Activated naive CD8-positive, alpha-beta T cell treated with anti-CD3 and anti-CD28 coated beads, Interleukin-2, amount 10 ng/mL, durations not matched to agents 7 days and 5 days (primary cell): Measurements from ENCODE around the gene TRIM71. TPM values are rescaled to one million over a fixed set of nuclear protein-coding genes. Genes with fewer than 3 reads are reported as not detected.

ENCODE experiments used
- ATAC-seq: fragments of 150-1000 bp; cut with Tn5 transposase; one replicate; pipeline ENCODE4 v1.10.0; 2021; ENCODE audit warnings: low read depth, moderate library complexity
- POLR2A ChIA-PET: fragments of 350-600 bp; sonication (Branson Sonifier 250); formaldehyde crosslinking; loops from one replicate; lab custom pipeline; 2021; ENCODE audit warnings: antibody characterized with exemption; lab: Charles Lee
- DNase-seq: peaks from one replicate; pipeline ENCODE4 v3.0.0; 2021
- H3K27ac Mint-ChIP-seq: one replicate; pipeline ENCODE4 v1.8.0; 2022; ENCODE audit warnings: mild to moderate bottlenecking, mixed read lengths
- H3K27me3 Mint-ChIP-seq: one replicate; pipeline ENCODE4 v1.8.0; 2022; ENCODE audit warnings: mild to moderate bottlenecking, moderate library complexity, mixed read lengths
- H3K36me3 Mint-ChIP-seq: one replicate; pipeline ENCODE4 v1.8.0; 2021; ENCODE audit warnings: mild to moderate bottlenecking, mixed read lengths
- H3K4me1 Mint-ChIP-seq: one replicate; pipeline ENCODE4 v1.8.0; 2021; ENCODE audit warnings: mixed read lengths
- H3K4me3 Mint-ChIP-seq: one replicate; pipeline ENCODE4 v1.8.0; 2022; ENCODE audit warnings: mild to moderate bottlenecking, moderate library complexity, mixed read lengths
- H3K9me3 Mint-ChIP-seq: one replicate; pipeline ENCODE4 v1.8.0; 2021; ENCODE audit warnings: mixed read lengths
- total RNA-seq, 2 experiments: library from RNA; stranded (reverse); gene quantifications; one replicate each; pipeline ENCODE4 v1.2.3, GENCODE V29; 2021

Gene TRIM71
- total RNA-seq, 2 experiments from 2014 or later = not detected

GRCh38 chr3:32855350-32855953, 37.7 kb downstream of the TRIM71 start:
- Mint-ChIP-seq H3K27ac (no peak overlapping the region), H3K9me3 (no peaks in the 10 kb centered on the region), H3K27me3 (peaks cover 31% of the 10 kb centered on the region), H3K4me1 (no peaks in the 10 kb centered on the region), H3K4me3 (no peak overlapping the region), H3K36me3 (no peaks in the 10 kb centered on the region)
- no peak for ATAC-seq
- DNase-seq = no peak
- POLR2A ChIA-PET = no interaction called here

- Mint-ChIP-seq H3K4me3 (no peak overlapping the region), H3K27me3 (peaks cover 28% of the 10 kb centered on the region), H3K9me3 (no peaks in the 10 kb centered on the region), H3K27ac (no peak overlapping the region), H3K4me1 (no peaks in the 10 kb centered on the region), H3K36me3 (no peaks in the 10 kb centered on the region)
- no peak for ATAC-seq
- no peak for DNase-seq
- POLR2A ChIA-PET = no interaction called here
These were observed 38.6 kb downstream of the TRIM71 start for GRCh38 chr3:32856355-32856889.

- Mint-ChIP-seq H3K27ac (no peak overlapping the region), H3K9me3 (no peaks in the 10 kb centered on the region), H3K36me3 (no peaks in the 10 kb centered on the region), H3K27me3 (peaks cover 24% of the 10 kb centered on the region), H3K4me1 (no peaks in the 10 kb centered on the region), H3K4me3 (no peak overlapping the region)
- DNase-seq = no peak
- POLR2A ChIA-PET = no interaction called here
- no peak for ATAC-seq
These were observed 39.2 kb downstream of the TRIM71 start for GRCh38 chr3:32856901-32857507.

GRCh38 chr3:32857921-32858320, 40.1 kb downstream of the TRIM71 start:
- H3K4me3 Mint-ChIP-seq = no peak overlapping the region
- POLR2A ChIA-PET = no interaction called here
- no peaks in the 10 kb centered on the region for H3K4me1 Mint-ChIP-seq
- H3K36me3 Mint-ChIP-seq = no peaks in the 10 kb centered on the region
- no peak overlapping the region for H3K27ac Mint-ChIP-seq
- peaks cover 19% of the 10 kb centered on the region for H3K27me3 Mint-ChIP-seq
- ATAC-seq (no peak), DNase-seq (no peak)
- no peaks in the 10 kb centered on the region for H3K9me3 Mint-ChIP-seq

- H3K27ac Mint-ChIP-seq = no peak overlapping the region
- peaks cover 20% of the 10 kb centered on the region for H3K27me3 Mint-ChIP-seq
- no peaks in the 10 kb centered on the region for H3K9me3 Mint-ChIP-seq
- ATAC-seq (no peak), DNase-seq (no peak)
- H3K4me1 Mint-ChIP-seq = no peaks in the 10 kb centered on the region
- POLR2A ChIA-PET = no interaction called here
- no peaks in the 10 kb centered on the region for H3K36me3 Mint-ChIP-seq
- H3K4me3 Mint-ChIP-seq = no peak overlapping the region
These were observed 41.9 kb downstream of the TRIM71 start for GRCh38 chr3:32859604-32860237.

GRCh38 chr3:32860499-32860898, 42.7 kb downstream of the TRIM71 start:
- H3K4me1 Mint-ChIP-seq = no peaks in the 10 kb centered on the region
- no peaks in the 10 kb centered on the region for H3K36me3 Mint-ChIP-seq
- no peak overlapping the region for H3K27ac Mint-ChIP-seq
- H3K27me3 Mint-ChIP-seq = peaks cover 20% of the 10 kb centered on the region
- DNase-seq = no peak
- H3K9me3 Mint-ChIP-seq = no peaks in the 10 kb centered on the region
- POLR2A ChIA-PET = no interaction called here
- no peak overlapping the region for H3K4me3 Mint-ChIP-seq
- ATAC-seq = no peak

GRCh38 chr3:32861681-32862080, 43.9 kb downstream of the TRIM71 start:
- POLR2A ChIA-PET = no interaction called here
- H3K4me3 Mint-ChIP-seq = no peak overlapping the region
- DNase-seq (no peak), ATAC-seq (no peak)
- H3K4me1 Mint-ChIP-seq = no peaks in the 10 kb centered on the region
- no peak overlapping the region for H3K27ac Mint-ChIP-seq
- peaks cover 15% of the 10 kb centered on the region for H3K27me3 Mint-ChIP-seq
- H3K9me3 Mint-ChIP-seq = no peaks in the 10 kb centered on the region
- H3K36me3 Mint-ChIP-seq = no peaks in the 10 kb centered on the region

GRCh38 chr3:32862247-32862935, 44.6 kb downstream of the TRIM71 start:
- H3K4me3 Mint-ChIP-seq = no peak overlapping the region
- H3K4me1 Mint-ChIP-seq = no peaks in the 10 kb centered on the region
- POLR2A ChIA-PET = no interaction called here
- no peak overlapping the region for H3K27ac Mint-ChIP-seq
- no peak for DNase-seq
- peaks cover 11% of the 10 kb centered on the region for H3K27me3 Mint-ChIP-seq
- ATAC-seq = no peak
- H3K36me3 Mint-ChIP-seq = no peaks in the 10 kb centered on the region
- H3K9me3 Mint-ChIP-seq = no peaks in the 10 kb centered on the region

GRCh38 chr3:32862936-32863487, 45.2 kb downstream of the TRIM71 start:
- POLR2A ChIA-PET = no interaction called here
- ATAC-seq (no peak), DNase-seq (no peak)
- no peaks in the 10 kb centered on the region for H3K9me3 Mint-ChIP-seq
- H3K36me3 Mint-ChIP-seq = no peaks in the 10 kb centered on the region
- H3K27me3 Mint-ChIP-seq = peaks cover 8% of the 10 kb centered on the region
- no peaks in the 10 kb centered on the region for H3K4me1 Mint-ChIP-seq
- H3K4me3 Mint-ChIP-seq = no peak overlapping the region
- H3K27ac Mint-ChIP-seq = no peak overlapping the region

- ATAC-seq = no peak
- no peak for DNase-seq
- H3K27ac Mint-ChIP-seq = no peak overlapping the region
- no peaks in the 10 kb centered on the region for H3K4me1 Mint-ChIP-seq
- POLR2A ChIA-PET = no interaction called here
- no peak overlapping the region for H3K4me3 Mint-ChIP-seq
- no peaks in the 10 kb centered on the region for H3K36me3 Mint-ChIP-seq
- H3K27me3 Mint-ChIP-seq = peaks cover 4% of the 10 kb centered on the region
- H3K9me3 Mint-ChIP-seq = no peaks in the 10 kb centered on the region
These were observed 47.6 kb downstream of the TRIM71 start for GRCh38 chr3:32865383-32865782.

- Mint-ChIP-seq H3K27me3 (peaks cover 8% of the 10 kb centered on the region), H3K9me3 (no peaks in the 10 kb centered on the region), H3K4me1 (no peaks in the 10 kb centered on the region), H3K27ac (no peak overlapping the region), H3K4me3 (no peak overlapping the region), H3K36me3 (no peaks in the 10 kb centered on the region)
- POLR2A ChIA-PET = no interaction called here
- ATAC-seq (no peak), DNase-seq (no peak)
These were observed 48.7 kb downstream of the TRIM71 start for GRCh38 chr3:32866533-32866932.

GRCh38 chr3:32867954-32868353, 50.2 kb downstream of the TRIM71 start:
- H3K36me3 Mint-ChIP-seq = no peaks in the 10 kb centered on the region
- H3K27ac Mint-ChIP-seq = no peak overlapping the region
- no peaks in the 10 kb centered on the region for H3K9me3 Mint-ChIP-seq
- H3K4me1 Mint-ChIP-seq = no peaks in the 10 kb centered on the region
- DNase-seq (no peak), ATAC-seq (no peak)
- POLR2A ChIA-PET = no interaction called here
- H3K4me3 Mint-ChIP-seq = no peak overlapping the region
- peaks cover 10% of the 10 kb centered on the region for H3K27me3 Mint-ChIP-seq

- no peaks in the 10 kb centered on the region for H3K4me1 Mint-ChIP-seq
- no peaks in the 10 kb centered on the region for H3K9me3 Mint-ChIP-seq
- peaks cover 8% of the 10 kb centered on the region for H3K27me3 Mint-ChIP-seq
- ATAC-seq = no peak
- POLR2A ChIA-PET = no interaction called here
- H3K27ac Mint-ChIP-seq = no peak overlapping the region
- H3K36me3 Mint-ChIP-seq = no peaks in the 10 kb centered on the region
- DNase-seq = no peak
- no peak overlapping the region for H3K4me3 Mint-ChIP-seq
These were observed 51.1 kb downstream of the TRIM71 start for GRCh38 chr3:32868719-32869512.
